ENCODE data around the gene SMAD7. TPM values are rescaled to one million over a fixed set of nuclear protein-coding genes. Genes with fewer than 3 reads are reported as not detected.

Gene SMAD7
- total and polyA plus RNA-seq, 10 of the 15 experiments (the other 5 are each of a cell fraction or from before 2014, with no cell fraction given) = 1.3 to 22.5 (median 8.0) TPM

DNA sequence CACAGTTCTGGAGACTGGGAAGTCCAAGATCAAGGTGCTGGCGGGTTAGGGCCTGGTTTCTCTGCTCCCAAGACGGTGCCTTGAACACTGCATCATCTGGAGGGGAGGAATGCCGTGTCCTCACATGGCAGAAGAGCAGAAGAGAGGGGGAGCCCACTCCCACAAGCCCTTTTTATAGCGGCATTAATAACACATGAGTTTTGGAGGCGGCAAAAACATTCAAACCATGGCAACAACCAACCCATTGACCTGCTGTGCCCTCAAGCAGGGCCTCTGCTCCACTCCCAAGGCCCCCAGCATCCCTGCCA, 62.0 kb downstream of the SMAD7 start:
- Histone ChIP-seq H3K4me3 (no peak overlapping the region), H4K20me1 (ENCODE audit: control insufficient read depth, insufficient read depth) (no peaks in the 10 kb centered on the region), H3K27me3 (replicated peaks in 1 of 2; ENCODE audit: control insufficient read depth in 2 of 2, insufficient read depth in 2 of 2, low read length in 1 of 2) (no peaks in the 10 kb centered on the region), H3K9me3 (replicated peaks; ENCODE audit: control insufficient read depth, insufficient read depth, low read length) (no peaks in the 10 kb centered on the region), H3K79me2 (ENCODE audit: control insufficient read depth, insufficient read depth, low read length) (no peaks in the 10 kb centered on the region), H3K27ac (ENCODE audit: control insufficient read depth, insufficient read depth) (no peak overlapping the region), H3K9ac (ENCODE audit: control insufficient read depth, insufficient read depth, low read length) (no peak overlapping the region), H2AFZ (ENCODE audit: control insufficient read depth, low read depth, low read length) (no peak overlapping the region), H3K36me3 (ENCODE audit: control insufficient read depth in 2 of 2, insufficient read depth in 2 of 2, low read length in 1 of 2) (no peaks in the 10 kb centered on the region), H3K4me1 (ENCODE audit: control insufficient read depth, insufficient read depth, low read length) (no peaks in the 10 kb centered on the region), H3K4me2 (ENCODE audit: control insufficient read depth, insufficient read depth) (no peak overlapping the region)
- no TSS peak for BruUV-seq (replicated peaks)
- ChIA-PET CTCF (no interaction called here), RAD21 (ENCODE audit: unreplicated experiment) (no interaction called here), POLR2A (interaction anchor here (0.5 kb wide), 1 partner anchor 14 kb away, joined by 3 read pairs; no protein-coding TSS in a partner anchor), SMC1A (ENCODE audit: uncharacterized antibody, unreplicated experiment) (no interaction called here)
- TF ChIP-seq FOS (IDR thresholded peaks at IDR 0.05; ENCODE audit: borderline replicate concordance, extremely low read depth, insufficient read length) (no peak), EGR1 (IDR thresholded peaks at IDR 0.05; ENCODE audit: borderline replicate concordance in 1 of 2, low read depth in 2 of 2, low read length in 2 of 2) (no peak), ZNF384 (IDR thresholded peaks at IDR 0.05; ENCODE audit: borderline replicate concordance, low read depth, low read length) (no peak), SUZ12 (IDR thresholded peaks at IDR 0.05; ENCODE audit: unreplicated experiment) (no peak), BMI1 (IDR thresholded peaks at IDR 0.05; ENCODE audit: borderline replicate concordance) (no peak)
- TF ChIP-seq, protein P1, sequence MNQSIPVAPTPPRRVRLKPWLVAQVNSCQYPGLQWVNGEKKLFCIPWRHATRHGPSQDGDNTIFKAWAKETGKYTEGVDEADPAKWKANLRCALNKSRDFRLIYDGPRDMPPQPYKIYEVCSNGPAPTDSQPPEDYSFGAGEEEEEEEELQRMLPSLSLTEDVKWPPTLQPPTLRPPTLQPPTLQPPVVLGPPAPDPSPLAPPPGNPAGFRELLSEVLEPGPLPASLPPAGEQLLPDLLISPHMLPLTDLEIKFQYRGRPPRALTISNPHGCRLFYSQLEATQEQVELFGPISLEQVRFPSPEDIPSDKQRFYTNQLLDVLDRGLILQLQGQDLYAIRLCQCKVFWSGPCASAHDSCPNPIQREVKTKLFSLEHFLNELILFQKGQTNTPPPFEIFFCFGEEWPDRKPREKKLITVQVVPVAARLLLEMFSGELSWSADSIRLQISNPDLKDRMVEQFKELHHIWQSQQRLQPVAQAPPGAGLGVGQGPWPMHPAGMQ (IDR thresholded peaks at IDR 0.05; ENCODE audit: borderline replicate concordance) = no peak
- DNase-seq (ENCODE audit: low read depth, low spot score) (no peak), ATAC-seq (no peak), FAIRE-seq (no peak)
- WGBS (ENCODE audit: insufficient coverage, insufficient replicate concordance, low lambda C conversion rate, missing lambda C conversion rate) = 75% methylated on average over 5 of the region's 5 CpGs
- intact Hi-C loops (cut with micrococcal nuclease; ENCODE audit: unreplicated experiment) (no loop called here), in situ Hi-C loops (cut with MboI) (no loop called here)
